Stomach (tissue), 9 donors: Measurements from ENCODE around the gene MERTK. TPM values are rescaled to one million over a fixed set of nuclear protein-coding genes. Genes with fewer than 3 reads are reported as not detected.

ENCODE experiments used
- DNase-seq, 2 donors: peaks; one replicate each; pipeline versions ENCODE4 v3.0.0 to v3.0.0-alpha.2; 2013 to 2019
- H3K27ac ChIP-seq, 5 donors: fragments of 200-600 bp in 4 of 5; sonication (generic) in 4 of 5; one replicate each; pipeline ENCODE4 v1.5.1; 2013 to 2019; ENCODE audit warnings: mild to moderate bottlenecking in 1 of 5, moderate library complexity in 1 of 5
- H3K27me3 ChIP-seq, 3 donors: fragments of 200-600 bp; sonication (generic); one replicate each; pipeline ENCODE4 v1.5.1; 2017 to 2019; ENCODE audit warnings: mixed run types in 1 of 3
- H3K36me3 ChIP-seq, 4 donors: fragments of 200-600 bp; sonication (generic); 1 replicate in 3 of 4; 2 replicates in 1 of 4; pipeline ENCODE4 v1.5.1; 2016 to 2019
- H3K4me1 ChIP-seq, 4 donors: fragments of 200-600 bp; sonication (generic); one replicate each; pipeline ENCODE4 v1.5.1; 2016 to 2019
- H3K4me3 ChIP-seq, 4 donors: fragments of 200-600 bp; sonication (generic) in 3 of 4; one replicate each; pipeline ENCODE4 v1.5.1; 2016 to 2019; ENCODE audit warnings: mild to moderate bottlenecking in 1 of 4
- H3K9me3 ChIP-seq, 4 donors: fragments of 200-600 bp; sonication (generic); one replicate each; pipeline ENCODE4 v1.5.1; 2016 to 2019
- CTCF ChIP-seq, 7 experiments: fragments of 450-650 bp in 4 of 7; fragments of 200-600 bp in 3 of 7; sonication (generic) in 3 of 7; IDR thresholded peaks; one replicate each; pipeline ENCODE4 v1.5.1; 2016 to 2019; ENCODE audit warnings: antibody characterized with exemption in 7 of 7, control low read depth in 2 of 7, mild to moderate bottlenecking in 1 of 7
- EP300 ChIP-seq: sonication (generic); formaldehyde crosslinking; IDR thresholded peaks from one replicate; pipeline ENCODE4 v1.6.1; 2017; ENCODE audit warnings: antibody characterized with exemption
- POLR2A ChIP-seq, 4 donors: fragments of 450-650 bp; IDR thresholded peaks; one replicate each; pipeline ENCODE4 v1.6.1; 2016; ENCODE audit warnings: antibody characterized with exemption in 4 of 4, control low read depth in 2 of 4, mild to moderate bottlenecking in 1 of 4, moderate library complexity in 1 of 4
- POLR2AphosphoS5 ChIP-seq, 3 donors: sonication (generic); formaldehyde crosslinking; IDR thresholded peaks; one replicate each; pipeline ENCODE4 v1.6.1; 2016; ENCODE audit warnings: antibody characterized with exemption in 3 of 3
- WGBS, 5 donors: extraction: QIAGEN DNeasy Blood & Tissue Kit in 3 of 5; methylation state at CpG; one replicate each; pipeline versions ENCODE4 v1.1.5 to v1.1.7; 2013 to 2018; 5-methylcytosine and 5-hydroxymethylcytosine counted together
- intact Hi-C: fragments of 100-400 bp; cut with DNase I; formaldehyde crosslinking; loops from one replicate; pipeline ENCODE4 v1.15.1; 2023; ENCODE audit warnings: low total_unique reads
- polyA plus RNA-seq, 3 donors: library from polyadenylated mRNA; stranded (reverse); fragments of 200-250 nt; gene quantifications; one replicate each; pipeline ENCODE4 v1.2.3, GENCODE V29; 2013
- total RNA-seq, 5 donors: library from RNA; depleted of rRNA; stranded (reverse); fragments of >200 nt; gene quantifications; one replicate each; pipeline versions ENCODE4 v1.1.0 to v1.2.3, GENCODE V29; 2014 to 2016
- donor health status: healthy with polysubstance abuse.
- donor health status: Bipolar disorder and iron deficiency.
- donor health status: healthy.

The MERTK gene
- total and polyA plus RNA-seq, 8 donors, result 3.9 to 21.8 (median 10.0) TPM

GRCh38 chr2:111883661-111884591 lies 14.5 kb upstream of the MERTK start, which contains the start of gene ANAPC1:
TSS of gene ANAPC1 (minus strand) at chr2:111884193. CDS start at chr2:111880825, 3,368 bp downstream.
- Histone ChIP-seq H3K4me3 (peak within 1 kb of the TSS; percentile 95 to 99 (median 96)), H3K27me3 (no peaks in the 10 kb centered on the region), H3K9me3 (no peaks in the 10 kb centered on the region), H3K4me1 (peaks cover 0 to 32% (median 22%) of the 10 kb centered on the region in 4 donors), H3K27ac (peak within 1 kb of the TSS; percentile 86 to 93 (median 90)), H3K36me3 (peaks cover 11 to 17% (median 16%) of the 10 kb centered on the region in 4 donors)
- 0 to 1% (median 0%) methylated on average over 37 to 73 of the region's 73 CpGs for WGBS, 5 donors
- peak; percentile 83 to 96 for DNase-seq
- intact Hi-C loops, result no loop called here
- TF ChIP-seq POLR2A (IDR thresholded peaks at IDR 0.05), result no peak
- TF ChIP-seq POLR2AphosphoS5 (IDR thresholded peaks at IDR 0.05), result peak; percentile 43 to 91 (median 74)
- no peak for TF ChIP-seq CTCF (IDR thresholded peaks at IDR 0.05)
- no peak for TF ChIP-seq EP300

- peak overlapping the region; percentile 86 to 93 (median 90) for H3K27ac ChIP-seq
- 4 to 15% (median 13%) methylated on average over 11 of the region's 11 CpGs for WGBS, 5 donors
- peak overlapping the region; percentile 95 to 99 (median 96) for H3K4me3 ChIP-seq
- no peaks in the 10 kb centered on the region for H3K27me3 ChIP-seq
- intact Hi-C loops, result no loop called here
- TF ChIP-seq EP300 (no peak), CTCF (IDR thresholded peaks at IDR 0.05) (no peak), POLR2AphosphoS5 (IDR thresholded peaks at IDR 0.05) (no peak), POLR2A (IDR thresholded peaks at IDR 0.05) (no peak)
- H3K9me3 ChIP-seq, result no peaks in the 10 kb centered on the region
- DNase-seq, result no peak
- H3K36me3 ChIP-seq, result peaks cover 7 to 11% (median 10%) of the 10 kb centered on the region in 4 donors
- H3K4me1 ChIP-seq, result peaks cover 0 to 32% (median 22%) of the 10 kb centered on the region in 4 donors
Measured at GRCh38 chr2:111884592-111884964, 13.8 kb upstream of the MERTK start.

GRCh38 chr2:111896024-111896423 lies 2.4 kb upstream of the MERTK start:
- 43 to 64% (median 59%) methylated on average over 2 to 3 of the region's 3 CpGs for WGBS, 5 donors
- no peak overlapping the region for H3K27ac ChIP-seq
- no peaks in the 10 kb centered on the region for H3K36me3 ChIP-seq
- H3K9me3 ChIP-seq, result no peaks in the 10 kb centered on the region
- H3K4me1 ChIP-seq, result peaks cover 0 to 42% (median 24%) of the 10 kb centered on the region in 4 donors
- DNase-seq, result no peak
- H3K4me3 ChIP-seq, result no peak overlapping the region
- intact Hi-C loops, result no loop called here
- TF ChIP-seq POLR2AphosphoS5 (IDR thresholded peaks at IDR 0.05), result no peak
- no peak for TF ChIP-seq POLR2A (IDR thresholded peaks at IDR 0.05)
- no peak for TF ChIP-seq EP300
- TF ChIP-seq CTCF (IDR thresholded peaks at IDR 0.05), result no peak
- peaks cover 0 to 6% (median 0%) of the 10 kb centered on the region in 3 donors for H3K27me3 ChIP-seq

- Histone ChIP-seq H3K4me3 (no peak overlapping the region), H3K27ac (no peak overlapping the region), H3K36me3 (no peaks in the 10 kb centered on the region), H3K9me3 (no peaks in the 10 kb centered on the region), H3K27me3 (peaks cover 0 to 6% (median 0%) of the 10 kb centered on the region in 3 donors), H3K4me1 (peaks cover 0 to 48% (median 29%) of the 10 kb centered on the region in 4 donors)
- DNase-seq, result peak in 1 of 2 donors; percentile 32
- TF ChIP-seq POLR2AphosphoS5 (IDR thresholded peaks at IDR 0.05), result no peak
- no peak for TF ChIP-seq POLR2A (IDR thresholded peaks at IDR 0.05)
- TF ChIP-seq EP300, result no peak
- TF ChIP-seq CTCF (IDR thresholded peaks at IDR 0.05), result no peak
- WGBS, 5 donors, result 78 to 86% (median 86%) methylated on average over 6 of the region's 6 CpGs
- intact Hi-C loops, result no loop called here
Measured at GRCh38 chr2:111896576-111896975, 1.8 kb upstream of the MERTK start.
